Prostate gland (tissue), 2 donors: ENCODE results near the gene SLAIN2.

ENCODE experiments used
- CTCF ChIP-seq, 4 experiments: fragments of 200-600 bp in 2 of 4; fragments of 450-650 bp in 2 of 4; sonication (generic) in 2 of 4; IDR thresholded peaks; 1 replicate in 3 of 4; 2 replicates in 1 of 4; pipeline ENCODE4 v1.5.1; 2016 to 2019; ENCODE audit warnings: antibody characterized with exemption in 4 of 4, mild to moderate bottlenecking in 2 of 4, moderate library complexity in 2 of 4
- POLR2A ChIP-seq: fragments of 450-650 bp; IDR thresholded peaks from one replicate; pipeline ENCODE4 v1.6.1; 2016; ENCODE audit warnings: antibody characterized with exemption, mild to moderate bottlenecking

DNA sequence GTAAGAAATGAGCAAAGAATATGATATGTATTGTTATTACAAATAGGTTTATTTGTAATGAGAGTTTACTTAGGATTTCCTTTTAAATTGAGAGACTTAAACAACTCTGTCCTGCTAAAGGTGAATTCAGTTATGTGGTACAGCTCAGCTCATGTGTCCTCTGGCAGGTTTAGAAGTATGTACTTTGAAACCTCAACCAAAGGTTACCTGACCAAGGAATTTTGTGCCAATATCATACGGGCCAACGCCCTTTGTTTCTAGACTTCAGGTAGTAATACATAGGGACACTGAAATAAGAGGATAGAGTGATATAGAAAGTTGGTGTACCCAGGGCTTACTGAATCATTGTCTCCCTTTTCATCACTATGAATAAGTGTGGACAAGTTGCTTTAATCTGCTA lies 25.7 kb downstream of the SLAIN2 start:
- TF ChIP-seq CTCF (IDR thresholded peaks at IDR 0.05) (no peak), POLR2A (no peak)
